ENCODE measurements around the gene KCNJ16.
A peak's percentile ranks its signal among the peaks of the same experiment; 100 is the strongest.

KCNJ16 gene

GRCh38 chr17:70119983-70120382 lies 45.0 kb downstream of the KCNJ16 start:
- peak overlapping the region; percentile 75 for H3K9ac ChIP-seq (ENCODE audit: low read depth, low read length, poor library complexity)
- H2BK12ac ChIP-seq (ENCODE audit: low read length), result no peak overlapping the region
- H3K27me3 ChIP-seq (ENCODE audit: control insufficient read depth in 3 of 3, insufficient read depth in 3 of 3, low read depth in 1 of 3, low read length in 3 of 3), result no peaks in the 10 kb centered on the region
- H3K9me3 ChIP-seq (replicated peaks in 1 of 2; ENCODE audit: control insufficient read depth in 2 of 2, insufficient read depth in 1 of 2, low read depth in 1 of 2, low read length in 2 of 2), result no peaks in the 10 kb centered on the region
- H3K4me2 ChIP-seq (ENCODE audit: insufficient read depth, low read length, poor library complexity, severe bottlenecking), result no peak overlapping the region
- peak overlapping the region; percentile 58 for H4K8ac ChIP-seq (ENCODE audit: low read depth, low read length)
- H2AFZ ChIP-seq (ENCODE audit: low read length), result no peak overlapping the region
- no peak overlapping the region for H4K91ac ChIP-seq (ENCODE audit: low read depth, low read length, poor library complexity)
- no CpG with 5 or more reads among the region's 2 CpGs for WGBS, 2 donors (ENCODE audit: extremely low coverage in 2 of 2, insufficient read length in 2 of 2, insufficient replicate concordance in 1 of 2)
- no peak overlapping the region for H2AK5ac ChIP-seq (ENCODE audit: low read depth, low read length)
- H3K4me3 ChIP-seq (ENCODE audit: low read length in 2 of 2), result no peak overlapping the region
- H2BK15ac ChIP-seq (ENCODE audit: low read length), result no peak overlapping the region
- H3K36me3 ChIP-seq (replicated peaks in 1 of 2; ENCODE audit: control insufficient read depth in 2 of 2, insufficient read depth in 2 of 2, low read length in 2 of 2), result no peaks in the 10 kb centered on the region
- H3K79me1 ChIP-seq (ENCODE audit: low read depth, low read length), result no peaks in the 10 kb centered on the region
- DNase-seq (ENCODE audit: low spot score), result no peak
- peaks cover 0 to 3% of the 10 kb centered on the region in 2 donors for H3K4me1 ChIP-seq (ENCODE audit: control insufficient read depth in 2 of 2, insufficient read depth in 1 of 2, low read depth in 1 of 2, low read length in 2 of 2)
- H3K14ac ChIP-seq (ENCODE audit: low read length), result no peak overlapping the region
- no peak overlapping the region for H3K23ac ChIP-seq (ENCODE audit: low read depth, low read length, poor library complexity)
- H3K4ac ChIP-seq (ENCODE audit: low read length), result no peak overlapping the region
- no peak overlapping the region for H3K27ac ChIP-seq (replicated peaks; ENCODE audit: low read length)
- H3K18ac ChIP-seq (ENCODE audit: low read length), result no peak overlapping the region
- H2BK5ac ChIP-seq (ENCODE audit: low read length), result no peak overlapping the region
- H2BK120ac ChIP-seq (ENCODE audit: low read depth, low read length), result no peak overlapping the region

- Histone ChIP-seq H3K36me3 (replicated peaks in 1 of 2; ENCODE audit: control insufficient read depth in 2 of 2, insufficient read depth in 2 of 2, low read length in 2 of 2) (no peaks in the 10 kb centered on the region), H3K79me1 (ENCODE audit: low read depth, low read length) (no peaks in the 10 kb centered on the region), H3K23ac (ENCODE audit: low read depth, low read length, poor library complexity) (no peak overlapping the region), H3K27me3 (ENCODE audit: control insufficient read depth in 3 of 3, insufficient read depth in 3 of 3, low read depth in 1 of 3, low read length in 3 of 3) (no peaks in the 10 kb centered on the region), H3K4me3 (ENCODE audit: low read length in 2 of 2) (no peak overlapping the region), H2BK5ac (ENCODE audit: low read length) (no peak overlapping the region), H2BK120ac (ENCODE audit: low read depth, low read length) (no peak overlapping the region), H4K8ac (ENCODE audit: low read depth, low read length) (no peak overlapping the region), H3K4me1 (ENCODE audit: control insufficient read depth in 2 of 2, insufficient read depth in 1 of 2, low read depth in 1 of 2, low read length in 2 of 2) (peaks cover 0 to 3% of the 10 kb centered on the region in 2 donors), H3K4ac (ENCODE audit: low read length) (no peak overlapping the region), H2BK12ac (ENCODE audit: low read length) (no peak overlapping the region), H2AFZ (ENCODE audit: low read length) (no peak overlapping the region), H3K9ac (ENCODE audit: low read depth, low read length, poor library complexity) (no peak overlapping the region), H3K4me2 (ENCODE audit: insufficient read depth, low read length, poor library complexity, severe bottlenecking) (no peak overlapping the region), H2BK15ac (ENCODE audit: low read length) (no peak overlapping the region), H3K18ac (ENCODE audit: low read length) (no peak overlapping the region), H3K14ac (ENCODE audit: low read length) (no peak overlapping the region), H3K27ac (replicated peaks; ENCODE audit: low read length) (no peak overlapping the region), H2AK5ac (ENCODE audit: low read depth, low read length) (no peak overlapping the region), H3K9me3 (replicated peaks in 1 of 2; ENCODE audit: control insufficient read depth in 2 of 2, insufficient read depth in 1 of 2, low read depth in 1 of 2, low read length in 2 of 2) (no peaks in the 10 kb centered on the region), H4K91ac (ENCODE audit: low read depth, low read length, poor library complexity) (no peak overlapping the region)
- no CpG with 5 or more reads among the region's 4 CpGs for WGBS, 2 donors (ENCODE audit: extremely low coverage in 2 of 2, insufficient read length in 2 of 2, insufficient replicate concordance in 1 of 2)
- no peak for DNase-seq (ENCODE audit: low spot score)
These were observed 45.4 kb downstream of the KCNJ16 start for GRCh38 chr17:70120425-70120824.

GRCh38 chr17:70121126-70121525 lies 46.1 kb downstream of the KCNJ16 start:
- Histone ChIP-seq H2AK5ac (ENCODE audit: low read depth, low read length) (no peak overlapping the region), H3K18ac (ENCODE audit: low read length) (no peak overlapping the region), H3K79me1 (ENCODE audit: low read depth, low read length) (no peaks in the 10 kb centered on the region), H4K8ac (ENCODE audit: low read depth, low read length) (no peak overlapping the region), H3K4me3 (ENCODE audit: low read length in 2 of 2) (no peak overlapping the region), H2BK5ac (ENCODE audit: low read length) (no peak overlapping the region), H2BK15ac (ENCODE audit: low read length) (no peak overlapping the region), H2BK12ac (ENCODE audit: low read length) (no peak overlapping the region), H2BK120ac (ENCODE audit: low read depth, low read length) (no peak overlapping the region), H2AFZ (ENCODE audit: low read length) (no peak overlapping the region), H3K4ac (ENCODE audit: low read length) (no peak overlapping the region), H3K4me1 (ENCODE audit: control insufficient read depth in 2 of 2, insufficient read depth in 1 of 2, low read depth in 1 of 2, low read length in 2 of 2) (peaks cover 0 to 3% of the 10 kb centered on the region in 2 donors), H4K91ac (ENCODE audit: low read depth, low read length, poor library complexity) (no peak overlapping the region), H3K9ac (ENCODE audit: low read depth, low read length, poor library complexity) (no peak overlapping the region), H3K9me3 (replicated peaks in 1 of 2; ENCODE audit: control insufficient read depth in 2 of 2, insufficient read depth in 1 of 2, low read depth in 1 of 2, low read length in 2 of 2) (no peaks in the 10 kb centered on the region), H3K23ac (ENCODE audit: low read depth, low read length, poor library complexity) (no peak overlapping the region), H3K27ac (replicated peaks; ENCODE audit: low read length) (no peak overlapping the region), H3K4me2 (ENCODE audit: insufficient read depth, low read length, poor library complexity, severe bottlenecking) (no peak overlapping the region), H3K36me3 (replicated peaks in 1 of 2; ENCODE audit: control insufficient read depth in 2 of 2, insufficient read depth in 2 of 2, low read length in 2 of 2) (no peaks in the 10 kb centered on the region), H3K27me3 (ENCODE audit: control insufficient read depth in 3 of 3, insufficient read depth in 3 of 3, low read depth in 1 of 3, low read length in 3 of 3) (no peaks in the 10 kb centered on the region), H3K14ac (ENCODE audit: low read length) (no peak overlapping the region)
- WGBS, 2 donors (ENCODE audit: extremely low coverage in 2 of 2, insufficient read length in 2 of 2, insufficient replicate concordance in 1 of 2), result no CpG with 5 or more reads among the region's 3 CpGs
- DNase-seq (ENCODE audit: low spot score), result no peak

- H3K9me3 ChIP-seq (replicated peaks in 1 of 2; ENCODE audit: control insufficient read depth in 2 of 2, insufficient read depth in 1 of 2, low read depth in 1 of 2, low read length in 2 of 2), result no peaks in the 10 kb centered on the region
- no peak overlapping the region for H3K18ac ChIP-seq (ENCODE audit: low read length)
- DNase-seq (ENCODE audit: low spot score), result no peak
- no peak overlapping the region for H2BK120ac ChIP-seq (ENCODE audit: low read depth, low read length)
- no peak overlapping the region for H2AFZ ChIP-seq (ENCODE audit: low read length)
- H2BK12ac ChIP-seq (ENCODE audit: low read length), result no peak overlapping the region
- H3K23ac ChIP-seq (ENCODE audit: low read depth, low read length, poor library complexity), result no peak overlapping the region
- H2BK5ac ChIP-seq (ENCODE audit: low read length), result no peak overlapping the region
- H2AK5ac ChIP-seq (ENCODE audit: low read depth, low read length), result no peak overlapping the region
- H3K4me3 ChIP-seq (ENCODE audit: low read length in 2 of 2), result no peak overlapping the region
- no peak overlapping the region for H4K8ac ChIP-seq (ENCODE audit: low read depth, low read length)
- H4K91ac ChIP-seq (ENCODE audit: low read depth, low read length, poor library complexity), result no peak overlapping the region
- peaks cover 0 to 3% of the 10 kb centered on the region in 2 donors for H3K4me1 ChIP-seq (ENCODE audit: control insufficient read depth in 2 of 2, insufficient read depth in 1 of 2, low read depth in 1 of 2, low read length in 2 of 2)
- H3K4ac ChIP-seq (ENCODE audit: low read length), result no peak overlapping the region
- H3K27me3 ChIP-seq (ENCODE audit: control insufficient read depth in 3 of 3, insufficient read depth in 3 of 3, low read depth in 1 of 3, low read length in 3 of 3), result no peaks in the 10 kb centered on the region
- H3K36me3 ChIP-seq (replicated peaks in 1 of 2; ENCODE audit: control insufficient read depth in 2 of 2, insufficient read depth in 2 of 2, low read length in 2 of 2), result no peaks in the 10 kb centered on the region
- H3K79me1 ChIP-seq (ENCODE audit: low read depth, low read length), result no peaks in the 10 kb centered on the region
- no peak overlapping the region for H3K9ac ChIP-seq (ENCODE audit: low read depth, low read length, poor library complexity)
- H3K27ac ChIP-seq (replicated peaks; ENCODE audit: low read length), result no peak overlapping the region
- no peak overlapping the region for H3K4me2 ChIP-seq (ENCODE audit: insufficient read depth, low read length, poor library complexity, severe bottlenecking)
- H2BK15ac ChIP-seq (ENCODE audit: low read length), result no peak overlapping the region
- no peak overlapping the region for H3K14ac ChIP-seq (ENCODE audit: low read length)
- WGBS, 2 donors (ENCODE audit: extremely low coverage in 2 of 2, insufficient read length in 2 of 2, insufficient replicate concordance in 1 of 2), result no CpG with 5 or more reads among the region's 2 CpGs
These were observed 48.2 kb downstream of the KCNJ16 start for GRCh38 chr17:70123193-70123592.
